Activated CD4-positive, alpha-beta memory T cell treated with anti-CD3 and anti-CD28 coated beads, Interleukin-2, amount 10 ng/mL, durations not matched to agents 7 days and 5 days (primary cell): ENCODE measurements around the gene RDM1. TPM values are rescaled to one million over a fixed set of nuclear protein-coding genes. Genes with fewer than 3 reads are reported as not detected.

Source experiments
- CTCF ChIA-PET: fragments of 350-600 bp; sonication (Branson Sonifier 250); formaldehyde crosslinking; loops from one replicate; lab custom pipeline; 2021; ENCODE audit warnings: antibody characterized with exemption, inconsistent platforms; lab: Charles Lee
- POLR2A ChIA-PET: fragments of 350-600 bp; sonication (Branson Sonifier 250); formaldehyde crosslinking; loops from one replicate; lab custom pipeline; 2021; ENCODE audit warnings: antibody characterized with exemption; lab: Charles Lee
- DNase-seq: peaks from one replicate; pipeline ENCODE4 v3.0.0-alpha.2; 2020
- H3K27ac Mint-ChIP-seq: one replicate; pipeline ENCODE4 v1.8.0; 2021; ENCODE audit warnings: mild to moderate bottlenecking, mixed read lengths
- H3K27me3 Mint-ChIP-seq: one replicate; pipeline ENCODE4 v1.8.0; 2021; ENCODE audit warnings: mixed read lengths
- H3K36me3 Mint-ChIP-seq: one replicate; pipeline ENCODE4 v1.8.0; 2021; ENCODE audit warnings: low read depth, mixed read lengths
- H3K4me1 Mint-ChIP-seq: one replicate; pipeline ENCODE4 v1.8.0; 2021; ENCODE audit warnings: mixed read lengths
- H3K4me3 Mint-ChIP-seq: one replicate; pipeline ENCODE4 v1.8.0; 2021; ENCODE audit warnings: mild to moderate bottlenecking, mixed read lengths
- H3K9me3 Mint-ChIP-seq: one replicate; pipeline ENCODE4 v1.8.0; 2021; ENCODE audit warnings: mixed read lengths
- total RNA-seq, 2 experiments: library from RNA; stranded (reverse); gene quantifications; one replicate each; pipeline ENCODE4 v1.2.3, GENCODE V29; 2021

Gene RDM1
- total RNA-seq, 2 experiments from 2014 or later = 14.4 to 16.9 TPM

GRCh38 chr17:35893751-35894150, 36.8 kb downstream of the RDM1 start:
- ChIA-PET CTCF (no interaction called here), POLR2A (interaction anchor here (0.8 to 9.6 kb wide), 4 partner anchors 12 to 85 kb away, joined by 3 to 228 read pairs (median 4); partner anchors contain the start of genes CCL5 and TAF15)
- Mint-ChIP-seq H3K36me3 (peaks cover 7% of the 10 kb centered on the region), H3K4me1 (peaks cover 86% of the 10 kb centered on the region), H3K4me3 (no peak overlapping the region), H3K27me3 (no peaks in the 10 kb centered on the region), H3K27ac (no peak overlapping the region), H3K9me3 (no peaks in the 10 kb centered on the region)
- DNase-seq = no peak

DNA sequence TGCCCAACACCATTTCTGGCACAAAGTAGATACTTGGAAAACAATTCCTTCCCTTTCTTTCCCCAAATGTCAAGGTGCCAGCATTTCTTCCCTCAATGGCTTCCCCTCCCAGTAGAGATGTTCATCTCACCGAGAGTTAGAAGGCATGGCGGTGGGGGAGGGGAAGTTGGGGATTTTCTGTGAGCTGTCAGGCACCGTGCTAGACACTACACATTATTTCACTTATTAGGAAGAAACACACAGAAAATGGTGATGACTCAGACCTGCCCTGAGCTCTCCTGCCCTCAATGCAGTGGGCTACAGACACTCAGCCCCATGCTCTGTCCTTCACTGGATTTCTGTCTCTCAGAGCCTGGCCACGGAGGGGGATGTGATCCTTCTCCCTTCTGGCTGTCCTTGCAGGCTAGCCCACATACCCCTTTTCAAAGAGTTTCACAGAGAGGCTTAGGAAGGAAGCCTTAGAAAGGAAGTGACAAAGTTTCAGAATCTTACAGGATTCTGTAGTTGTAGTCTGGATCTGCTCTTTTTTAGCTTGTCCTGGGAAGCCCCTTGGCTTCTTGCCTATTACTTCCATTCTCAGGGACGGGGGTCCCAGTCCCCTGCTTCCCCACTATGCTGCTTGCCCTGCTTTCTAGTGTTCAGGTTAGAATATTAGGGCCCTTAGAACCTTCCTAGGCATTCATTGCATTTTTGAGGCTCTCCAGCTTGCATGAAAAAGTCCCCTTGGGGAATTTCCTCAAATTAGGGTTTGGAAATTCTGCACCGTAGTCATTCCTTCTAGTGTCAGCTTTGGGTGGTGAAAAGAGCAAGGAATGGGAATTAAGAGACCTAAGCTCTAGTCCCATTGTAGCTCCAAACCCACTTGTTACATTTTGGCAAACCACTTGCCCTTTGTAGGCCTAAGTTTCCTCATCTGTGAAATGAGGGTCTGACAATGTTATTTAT, 38.2 kb downstream of the RDM1 start:
- Mint-ChIP-seq H3K36me3 (peaks cover 13% of the 10 kb centered on the region), H3K27me3 (no peaks in the 10 kb centered on the region), H3K9me3 (no peaks in the 10 kb centered on the region), H3K4me1 (peaks cover 80% of the 10 kb centered on the region), H3K4me3 (no peak overlapping the region), H3K27ac (peak overlapping the region; percentile 76)
- DNase-seq = peak; percentile 62
- CTCF ChIA-PET = interaction anchor here (0.8 to 1.0 kb wide), 3 partner anchors 12 to 38 kb away, joined by 3 read pairs; partner anchors contain the start of gene CCL5
- POLR2A ChIA-PET = interaction anchor here (1.0 to 9.6 kb wide), 4 partner anchors 8 to 84 kb away, joined by 3 to 228 read pairs (median 20); partner anchors contain the start of genes CCL5, RDM1 and TAF15

DNA sequence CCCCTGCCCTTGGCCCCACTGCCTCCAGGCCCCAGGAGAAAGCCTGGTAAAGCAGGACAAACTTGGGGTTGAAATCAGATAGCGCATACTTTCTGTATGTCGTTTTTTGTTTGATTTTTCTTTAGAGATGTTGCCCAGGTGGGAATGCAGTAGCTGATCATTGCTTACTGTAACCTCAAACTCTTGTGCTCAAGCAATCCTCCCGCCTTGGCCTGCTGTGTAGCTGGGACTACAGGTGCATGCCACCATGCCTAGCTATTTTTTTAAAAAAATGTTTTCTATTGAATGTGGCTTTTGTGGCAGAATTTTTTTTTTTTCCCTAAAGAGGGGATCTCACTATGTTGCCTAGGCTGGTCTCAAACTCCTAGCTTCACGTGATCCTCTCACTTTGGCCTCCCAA, 39.3 kb downstream of the RDM1 start:
- H3K9me3 Mint-ChIP-seq = no peaks in the 10 kb centered on the region
- H3K27ac Mint-ChIP-seq = peak overlapping the region; percentile 76
- H3K4me1 Mint-ChIP-seq = peaks cover 77% of the 10 kb centered on the region
- H3K4me3 Mint-ChIP-seq = no peak overlapping the region
- no peak for DNase-seq
- ChIA-PET CTCF (interaction anchor here (2.5 kb wide), 1 partner anchor 12 kb away, joined by 10 read pairs; the partner anchor contains the start of gene CCL5), POLR2A (interaction anchor here (0.9 to 9.6 kb wide), 6 partner anchors 9 to 83 kb away, joined by 3 to 228 read pairs (median 6); partner anchors contain the start of genes CCL5, RDM1 and TAF15)
- no peaks in the 10 kb centered on the region for H3K27me3 Mint-ChIP-seq
- peaks cover 16% of the 10 kb centered on the region for H3K36me3 Mint-ChIP-seq

DNA sequence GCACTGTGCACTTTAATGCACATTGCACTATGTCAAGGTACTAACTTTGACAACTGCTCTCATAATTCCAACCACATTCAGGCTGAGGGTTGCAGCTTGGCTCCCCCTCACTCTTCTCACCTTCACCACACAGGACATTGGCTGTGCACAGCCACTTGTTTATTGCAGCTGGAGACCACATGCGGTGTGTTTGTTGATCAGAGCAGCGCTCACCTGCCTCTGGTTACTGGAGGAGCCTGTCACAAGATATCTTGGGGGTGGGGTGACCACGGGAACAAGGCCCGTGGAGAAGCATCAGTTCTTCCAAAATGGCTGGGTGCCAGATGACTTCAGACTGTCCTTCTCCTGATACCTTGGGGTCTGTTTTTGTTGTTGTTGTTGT, 39.8 kb downstream of the RDM1 start:
- H3K4me3 Mint-ChIP-seq = no peak overlapping the region
- H3K27me3 Mint-ChIP-seq = no peaks in the 10 kb centered on the region
- ChIA-PET CTCF (interaction anchor here (2.5 kb wide), 1 partner anchor 11 kb away, joined by 10 read pairs; the partner anchor contains the start of gene CCL5), POLR2A (interaction anchor here (0.8 to 9.6 kb wide), 7 partner anchors 9 to 82 kb away, joined by 3 to 228 read pairs (median 5); partner anchors contain the start of genes CCL5, RDM1 and TAF15)
- peak; percentile 86 for DNase-seq
- peak overlapping the region; percentile 76 for H3K27ac Mint-ChIP-seq
- peaks cover 72% of the 10 kb centered on the region for H3K4me1 Mint-ChIP-seq
- peaks cover 16% of the 10 kb centered on the region for H3K36me3 Mint-ChIP-seq
- no peaks in the 10 kb centered on the region for H3K9me3 Mint-ChIP-seq

GRCh38 chr17:35889818-35890773, 40.5 kb downstream of the RDM1 start:
- Mint-ChIP-seq H3K4me1 (peaks cover 69% of the 10 kb centered on the region), H3K4me3 (peak overlapping the region; percentile 22), H3K27ac (peak overlapping the region; percentile 86), H3K27me3 (no peaks in the 10 kb centered on the region), H3K36me3 (peaks cover 20% of the 10 kb centered on the region), H3K9me3 (no peaks in the 10 kb centered on the region)
- ChIA-PET CTCF (interaction anchor here (0.7 to 2.5 kb wide), 3 partner anchors 10 to 42 kb away, joined by 3 to 10 read pairs (median 5); partner anchors contain the start of gene CCL5), POLR2A (interaction anchor here (0.8 to 9.6 kb wide), 11 partner anchors 10 to 82 kb away, joined by 3 to 228 read pairs (median 5); partner anchors contain the start of genes CCL5, RDM1 and TAF15)
- DNase-seq = no peak

- peak; percentile 40 for DNase-seq
- H3K4me1 Mint-ChIP-seq = peaks cover 65% of the 10 kb centered on the region
- no peaks in the 10 kb centered on the region for H3K27me3 Mint-ChIP-seq
- H3K27ac Mint-ChIP-seq = peak overlapping the region; percentile 86
- peaks cover 23% of the 10 kb centered on the region for H3K36me3 Mint-ChIP-seq
- ChIA-PET CTCF (interaction anchor here (0.7 to 2.5 kb wide), 3 partner anchors 10 to 43 kb away, joined by 3 to 10 read pairs (median 5); partner anchors contain the start of gene CCL5), POLR2A (interaction anchor here (1.0 to 9.6 kb wide), 6 partner anchors 11 to 41 kb away, joined by 3 to 228 read pairs (median 8); partner anchors contain the start of genes CCL5 and RDM1)
- no peaks in the 10 kb centered on the region for H3K9me3 Mint-ChIP-seq
- no peak overlapping the region for H3K4me3 Mint-ChIP-seq
Observed at GRCh38 chr17:35889241-35889640, 41.3 kb downstream of the RDM1 start.

DNA sequence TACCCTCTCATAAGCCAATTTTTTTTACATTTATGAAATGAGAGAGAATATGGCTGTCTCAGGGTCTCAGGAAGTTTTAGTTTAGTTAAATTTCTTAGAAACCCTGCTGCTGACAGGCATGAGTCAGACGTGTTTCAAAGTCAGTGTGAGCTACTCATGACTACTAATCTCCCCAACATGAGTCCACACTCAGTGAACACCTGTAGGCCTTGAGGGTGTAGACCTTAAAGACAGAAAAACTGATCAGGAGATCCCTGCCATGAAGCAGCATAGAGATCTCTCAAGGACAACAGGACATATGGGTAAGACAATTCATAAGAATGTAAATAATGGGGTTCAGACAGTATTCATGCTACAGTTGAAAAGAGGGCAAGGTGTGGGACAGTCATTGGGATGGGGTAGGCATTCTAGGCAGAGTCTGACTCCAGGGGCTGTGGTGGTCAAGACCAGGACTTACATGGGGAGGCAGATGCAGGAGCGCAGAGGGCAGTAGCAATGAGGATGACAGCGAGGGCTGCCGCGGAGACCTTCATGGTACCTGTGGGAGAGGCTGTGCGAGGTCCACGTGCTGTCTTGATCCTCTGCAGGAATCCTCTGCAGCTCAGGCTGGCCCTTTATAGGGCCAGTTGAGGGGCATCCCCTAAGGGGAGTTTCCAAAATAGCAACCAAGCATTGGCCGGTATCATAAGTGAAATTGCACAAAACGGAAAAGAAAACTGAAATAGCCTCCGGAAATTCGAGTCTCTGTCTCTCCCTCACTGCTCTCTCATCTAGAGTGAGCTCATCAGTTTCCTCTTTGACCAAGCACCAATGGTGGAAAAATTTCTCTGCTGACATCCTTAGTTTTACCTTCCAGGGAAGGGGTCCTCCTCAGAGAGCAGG, 50.6 kb downstream of the RDM1 start, which contains the start of gene CCL5:
CCL5 (minus strand) TSS at position 588 of the 882 bp plus-strand sequence.
- H3K27me3 Mint-ChIP-seq = no peaks in the 10 kb centered on the region
- H3K4me3 Mint-ChIP-seq = peak within 1 kb of the TSS; percentile 94
- CTCF ChIA-PET = interaction anchor here (0.9 to 2.5 kb wide), 8 partner anchors 10 to 116 kb away, joined by 3 to 10 read pairs (median 4); partner anchors contain the start of gene RDM1
- H3K36me3 Mint-ChIP-seq = peaks cover 51% of the 10 kb centered on the region
- peak; percentile 82 for DNase-seq
- peaks cover 58% of the 10 kb centered on the region for H3K4me1 Mint-ChIP-seq
- peak within 1 kb of the TSS; percentile 95 for H3K27ac Mint-ChIP-seq
- POLR2A ChIA-PET = interaction anchor here (1.0 to 9.4 kb wide), 16 partner anchors 9 to 507 kb away, joined by 3 to 228 read pairs (median 6); partner anchors contain the start of genes HEATR9, RDM1, SLFN11 and TAF15
- no peaks in the 10 kb centered on the region for H3K9me3 Mint-ChIP-seq

DNA sequence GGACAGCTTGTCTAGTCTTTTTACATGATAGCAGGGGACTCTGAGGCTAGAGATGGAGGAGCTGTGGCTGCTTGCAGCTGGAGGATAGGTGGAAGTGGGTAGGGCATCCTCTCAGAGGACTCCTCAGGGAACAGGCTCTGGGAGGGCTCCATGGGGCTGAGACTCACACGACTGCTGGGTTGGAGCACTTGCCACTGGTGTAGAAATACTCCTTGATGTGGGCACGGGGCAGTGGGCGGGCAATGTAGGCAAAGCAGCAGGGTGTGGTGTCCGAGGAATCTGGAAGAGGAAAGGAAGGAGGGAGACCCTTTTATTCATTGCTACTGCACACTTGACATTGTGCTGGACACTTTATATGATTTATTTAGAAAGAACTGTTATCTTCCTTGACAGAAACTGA, 52.2 kb downstream of the RDM1 start:
- Mint-ChIP-seq H3K4me3 (peak overlapping the region; percentile 94), H3K9me3 (no peaks in the 10 kb centered on the region), H3K36me3 (peaks cover 59% of the 10 kb centered on the region), H3K4me1 (peaks cover 68% of the 10 kb centered on the region), H3K27ac (peak overlapping the region; percentile 95), H3K27me3 (no peaks in the 10 kb centered on the region)
- ChIA-PET POLR2A (interaction anchor here (1.4 to 9.4 kb wide), 7 partner anchors 9 to 68 kb away, joined by 4 to 228 read pairs (median 28); partner anchors contain the start of genes HEATR9, RDM1 and TAF15), CTCF (interaction anchor here (1.2 to 2.5 kb wide), 4 partner anchors 12 to 70 kb away, joined by 3 to 10 read pairs (median 4); no protein-coding TSS in a partner anchor)
- DNase-seq = peak; percentile 28

DNA sequence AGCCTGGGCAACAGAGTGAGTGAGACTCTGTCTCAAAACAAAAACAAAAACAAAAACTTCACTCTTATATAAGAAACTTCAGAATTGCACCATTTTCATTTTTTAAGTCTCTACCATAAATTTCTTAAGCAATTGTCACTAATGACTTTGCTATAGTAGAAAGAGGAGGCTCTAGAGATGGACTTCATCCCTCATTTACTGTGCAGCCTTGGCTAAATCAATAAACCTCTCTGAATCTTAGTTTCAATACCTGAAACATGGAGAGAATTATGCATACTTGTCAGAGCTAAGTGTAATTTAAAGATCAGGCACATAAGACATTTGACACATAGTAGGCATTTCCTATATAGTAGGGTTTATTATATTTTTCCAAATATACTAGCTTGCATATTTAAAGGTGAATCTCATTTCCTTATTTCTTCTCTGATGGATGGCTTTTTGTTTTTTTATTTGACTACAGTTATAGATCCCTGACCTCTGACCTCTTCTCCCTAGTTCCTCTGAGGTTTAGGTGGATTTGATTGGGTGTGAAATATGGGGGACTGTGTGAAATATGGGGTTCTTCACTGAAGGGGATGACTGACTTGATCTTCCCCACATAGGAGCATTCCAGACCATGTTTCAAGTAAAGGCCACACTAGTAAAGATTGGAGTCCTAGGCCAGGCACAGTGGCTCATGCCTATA, 53.1 kb downstream of the RDM1 start:
- Mint-ChIP-seq H3K27me3 (no peaks in the 10 kb centered on the region), H3K4me1 (peaks cover 73% of the 10 kb centered on the region), H3K4me3 (peak overlapping the region; percentile 94), H3K9me3 (no peaks in the 10 kb centered on the region), H3K27ac (peak overlapping the region; percentile 64), H3K36me3 (peaks cover 63% of the 10 kb centered on the region)
- ChIA-PET CTCF (interaction anchor here (1.7 to 1.8 kb wide), 2 partner anchors 18 to 195 kb away, joined by 5 read pairs; no protein-coding TSS in a partner anchor), POLR2A (interaction anchor here (0.7 to 9.4 kb wide), 8 partner anchors 11 to 67 kb away, joined by 3 to 228 read pairs (median 18); partner anchors contain the start of genes RDM1 and TAF15)
- no peak for DNase-seq

GRCh38 chr17:35876534-35876933, 54.0 kb downstream of the RDM1 start:
- DNase-seq = no peak
- no peaks in the 10 kb centered on the region for H3K27me3 Mint-ChIP-seq
- H3K27ac Mint-ChIP-seq = peak overlapping the region; percentile 76
- no peaks in the 10 kb centered on the region for H3K9me3 Mint-ChIP-seq
- CTCF ChIA-PET = interaction anchor here (1.2 to 1.7 kb wide), 4 partner anchors 26 to 272 kb away, joined by 4 to 9 read pairs (median 4); no protein-coding TSS in a partner anchor
- H3K4me3 Mint-ChIP-seq = peak overlapping the region; percentile 47
- POLR2A ChIA-PET = interaction anchor here (1.2 to 9.4 kb wide), 8 partner anchors 16 to 68 kb away, joined by 4 to 228 read pairs (median 6); partner anchors contain the start of genes RDM1 and TAF15
- peaks cover 66% of the 10 kb centered on the region for H3K36me3 Mint-ChIP-seq
- H3K4me1 Mint-ChIP-seq = peaks cover 78% of the 10 kb centered on the region
